H1 (cell line): ENCODE results near the gene SLC17A5. TPM values are rescaled to one million over a fixed set of nuclear protein-coding genes. Genes with fewer than 3 reads are reported as not detected.

Source experiments
- CHD7 ChIP-seq: fragments of 300-600 bp; sonication (generic); IDR thresholded peaks from 2 replicates; pipeline ENCODE4 v1.7.1; 2012; ENCODE audit warnings: low read length, moderate library complexity, mild to moderate bottlenecking, inconsistent platforms; ENCODE audit not compliant: insufficient replicate concordance
- SP4 ChIP-seq: IDR thresholded peaks from 2 replicates; pipeline ENCODE4 v1.6.1; 2012; ENCODE audit warnings: low read length, inconsistent platforms
- polyA plus RNA-seq, 7 experiments: library from polyadenylated mRNA; depleted of rRNA in 3 of 7; stranded (reverse) in 5 of 7; unstranded in 2 of 7; fragments of >200 nt in 5 of 7; fragments of 200-250 nt in 2 of 7; gene quantifications; 1 replicate in 5 of 7; 2 replicates in 1 of 7; 4 replicates in 1 of 7; pipeline versions ENCODE4 v1.2.1 to v1.2.3, GENCODE V29; 2011 to 2013; ENCODE audit warnings: missing spikeins in 2 of 7, mixed read lengths in 2 of 7
- total RNA-seq: library from RNA; stranded (reverse); fragmentation: NEBNext Ultra II Directional; extraction: Animal tissue kit (Norgen Biotek cat#: 25700); gene quantifications from 2 replicates; pipeline ENCODE4 v1.2.1, GENCODE V29; 2021

The SLC17A5 gene
- total and polyA plus RNA-seq, 2 of the 8 experiments (the other 6 are each of a cell fraction or from before 2014, with no cell fraction given), result 11.0 to 11.9 TPM

- TF ChIP-seq SP4 (no peak), CHD7 (no peak)
Measured at GRCh38 chr6:73694711-73695411, 41.1 kb upstream of the SLC17A5 start (continued).
